Stimulated activated CD4-positive, alpha-beta T cell treated with anti-CD3 and anti-CD28 coated beads, Interleukin-4, amount 100 ng/mL, for 24 hours (primary cell): ENCODE data around the gene DDAH1.

Source experiments
- DNase-seq: peaks from one replicate; pipeline ENCODE4 v3.0.0-alpha.2; 2020

Gene DDAH1

GRCh38 chr1:85386068-85386722 lies 78.8 kb downstream of the DDAH1 start:
- no peak for DNase-seq

- no peak for DNase-seq
These were observed 85.5 kb downstream of the DDAH1 start for GRCh38 chr1:85379203-85380136.

GRCh38 chr1:85378534-85378933 lies 86.4 kb downstream of the DDAH1 start:
- no peak for DNase-seq

- no peak for DNase-seq
These were observed 88.6 kb downstream of the DDAH1 start for GRCh38 chr1:85376356-85376755.

GRCh38 chr1:85375493-85375892 lies 89.5 kb downstream of the DDAH1 start:
- DNase-seq: no peak

- no peak for DNase-seq
These were observed 90.8 kb downstream of the DDAH1 start for GRCh38 chr1:85374160-85374559.

GRCh38 chr1:85373378-85373708 lies 91.6 kb downstream of the DDAH1 start:
- DNase-seq: no peak

GRCh38 chr1:85372683-85373377 lies 92.1 kb downstream of the DDAH1 start:
- no peak for DNase-seq

- DNase-seq: no peak
These were observed 93.9 kb downstream of the DDAH1 start for GRCh38 chr1:85371021-85371420.

- no peak for DNase-seq
These were observed 96.7 kb downstream of the DDAH1 start for GRCh38 chr1:85368073-85368770.

GRCh38 chr1:85366391-85367170 lies 98.4 kb downstream of the DDAH1 start:
- no peak for DNase-seq

- no peak for DNase-seq
These were observed 99.1 kb downstream of the DDAH1 start for GRCh38 chr1:85365851-85366250.

GRCh38 chr1:85363521-85363920 lies 101.4 kb downstream of the DDAH1 start:
- no peak for DNase-seq

GRCh38 chr1:85363092-85363491 lies 101.9 kb downstream of the DDAH1 start:
- no peak for DNase-seq

- DNase-seq: no peak
These were observed 103.2 kb downstream of the DDAH1 start for GRCh38 chr1:85361606-85362296.

- DNase-seq: no peak
These were observed 104.0 kb downstream of the DDAH1 start for GRCh38 chr1:85360730-85361493.

GRCh38 chr1:85359874-85360721 lies 104.9 kb downstream of the DDAH1 start:
- DNase-seq: no peak

GRCh38 chr1:85358702-85359438 lies 106.1 kb downstream of the DDAH1 start:
- DNase-seq: no peak

GRCh38 chr1:85357817-85358216 lies 107.1 kb downstream of the DDAH1 start:
- DNase-seq: no peak
